PC-9 (cell line): Measurements from ENCODE around the gene SCAPER.

Source experiments
- EZH2 ChIP-seq: fragments of 200-600 bp; sonication (generic); IDR thresholded peaks from 2 replicates; pipeline ENCODE4 v1.8.0; 2017; ENCODE audit warnings: antibody characterized with exemption, low read depth
- TF ChIP-seq, protein P1 (sequence below): fragments of 200-600 bp; sonication (generic); conservative IDR thresholded peaks from 2 replicates; pipeline ENCODE4 v1.6.1; 2017; ENCODE audit warnings: mixed run types, antibody characterized with exemption, mild to moderate bottlenecking, moderate library complexity

DNA sequence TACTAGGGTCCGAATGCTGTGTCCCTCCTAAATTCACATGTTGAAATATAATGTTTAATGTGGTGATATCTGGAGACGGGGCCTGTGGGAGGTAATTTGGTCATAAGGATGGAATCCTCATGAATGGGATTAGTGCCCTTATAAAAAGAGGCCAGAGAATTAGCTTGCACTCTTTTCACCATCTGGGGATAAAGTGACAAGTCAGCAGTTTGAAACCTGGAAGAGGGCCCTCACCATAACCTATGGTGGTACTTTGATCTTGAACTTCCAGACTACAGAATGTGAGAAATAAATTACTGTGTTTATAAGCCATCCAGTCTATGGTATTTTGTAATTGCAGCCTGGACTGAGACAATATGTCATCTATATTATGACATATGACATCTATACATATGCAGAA, 436.4 kb downstream of the SCAPER start:
- TF ChIP-seq, protein P1, sequence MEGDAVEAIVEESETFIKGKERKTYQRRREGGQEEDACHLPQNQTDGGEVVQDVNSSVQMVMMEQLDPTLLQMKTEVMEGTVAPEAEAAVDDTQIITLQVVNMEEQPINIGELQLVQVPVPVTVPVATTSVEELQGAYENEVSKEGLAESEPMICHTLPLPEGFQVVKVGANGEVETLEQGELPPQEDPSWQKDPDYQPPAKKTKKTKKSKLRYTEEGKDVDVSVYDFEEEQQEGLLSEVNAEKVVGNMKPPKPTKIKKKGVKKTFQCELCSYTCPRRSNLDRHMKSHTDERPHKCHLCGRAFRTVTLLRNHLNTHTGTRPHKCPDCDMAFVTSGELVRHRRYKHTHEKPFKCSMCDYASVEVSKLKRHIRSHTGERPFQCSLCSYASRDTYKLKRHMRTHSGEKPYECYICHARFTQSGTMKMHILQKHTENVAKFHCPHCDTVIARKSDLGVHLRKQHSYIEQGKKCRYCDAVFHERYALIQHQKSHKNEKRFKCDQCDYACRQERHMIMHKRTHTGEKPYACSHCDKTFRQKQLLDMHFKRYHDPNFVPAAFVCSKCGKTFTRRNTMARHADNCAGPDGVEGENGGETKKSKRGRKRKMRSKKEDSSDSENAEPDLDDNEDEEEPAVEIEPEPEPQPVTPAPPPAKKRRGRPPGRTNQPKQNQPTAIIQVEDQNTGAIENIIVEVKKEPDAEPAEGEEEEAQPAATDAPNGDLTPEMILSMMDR, result no peak
- TF ChIP-seq EZH2, result no peak
